ENCODE data around the gene VANGL1. TPM values are rescaled to one million over a fixed set of nuclear protein-coding genes. Genes with fewer than 3 reads are reported as not detected.

Gene VANGL1
- total RNA-seq, 1 donor from 2014 or later: 8.0 TPM

GRCh38 chr1:115669002-115669673 is 27.4 kb downstream of the VANGL1 start:
- no peak overlapping the region for H3K27ac ChIP-seq
- H3K4me3 ChIP-seq: no peak overlapping the region
- H3K27me3 ChIP-seq: no peaks in the 10 kb centered on the region
- H3K36me3 ChIP-seq: peaks cover 4 to 15% of the 10 kb centered on the region in 2 donors
- DNase-seq (ENCODE audit: low spot score in 2 of 2): no peak
- H3K9me3 ChIP-seq: no peaks in the 10 kb centered on the region
- H3K4me1 ChIP-seq: peaks cover 0 to 9% of the 10 kb centered on the region in 2 donors
- TF ChIP-seq CTCF (IDR thresholded peaks at IDR 0.05): no peak
- intact Hi-C loops (cut with DNase I): no loop called here

- H3K36me3 ChIP-seq: peaks cover 0 to 9% of the 10 kb centered on the region in 2 donors
- no peak overlapping the region for H3K27ac ChIP-seq
- H3K4me1 ChIP-seq: peaks cover 0 to 9% of the 10 kb centered on the region in 2 donors
- no peak for DNase-seq (ENCODE audit: low spot score in 2 of 2)
- no peaks in the 10 kb centered on the region for H3K27me3 ChIP-seq
- TF ChIP-seq CTCF (IDR thresholded peaks at IDR 0.05): no peak
- intact Hi-C loops (cut with DNase I): no loop called here
- H3K4me3 ChIP-seq: no peak overlapping the region
- H3K9me3 ChIP-seq: no peaks in the 10 kb centered on the region
These were observed 28.1 kb downstream of the VANGL1 start for GRCh38 chr1:115669886-115670285.

- no peaks in the 10 kb centered on the region for H3K27me3 ChIP-seq
- no peak for TF ChIP-seq CTCF (IDR thresholded peaks at IDR 0.05)
- no peaks in the 10 kb centered on the region for H3K9me3 ChIP-seq
- H3K27ac ChIP-seq: no peak overlapping the region
- H3K4me3 ChIP-seq: no peak overlapping the region
- no peak for DNase-seq (ENCODE audit: low spot score in 2 of 2)
- intact Hi-C loops (cut with DNase I): no loop called here
- peaks cover 0 to 9% of the 10 kb centered on the region in 2 donors for H3K4me1 ChIP-seq
- peaks cover 0 to 3% of the 10 kb centered on the region in 2 donors for H3K36me3 ChIP-seq
These were observed 28.9 kb downstream of the VANGL1 start for GRCh38 chr1:115670476-115671175.

GRCh38 chr1:115671176-115671934 is 29.6 kb downstream of the VANGL1 start:
- Histone ChIP-seq H3K27me3 (no peaks in the 10 kb centered on the region), H3K4me3 (no peak overlapping the region), H3K4me1 (peaks cover 0 to 9% of the 10 kb centered on the region in 2 donors), H3K36me3 (peaks cover 0 to 3% of the 10 kb centered on the region in 2 donors), H3K9me3 (no peaks in the 10 kb centered on the region), H3K27ac (no peak overlapping the region)
- intact Hi-C loops (cut with DNase I): no loop called here
- DNase-seq (ENCODE audit: low spot score in 2 of 2): no peak
- TF ChIP-seq CTCF (IDR thresholded peaks at IDR 0.05): no peak

- intact Hi-C loops (cut with DNase I): no loop called here
- H3K27me3 ChIP-seq: no peaks in the 10 kb centered on the region
- no peak overlapping the region for H3K4me3 ChIP-seq
- H3K9me3 ChIP-seq: no peaks in the 10 kb centered on the region
- peaks cover 0 to under 1% of the 10 kb centered on the region in 2 donors for H3K4me1 ChIP-seq
- peaks cover 0 to 3% of the 10 kb centered on the region in 2 donors for H3K36me3 ChIP-seq
- DNase-seq (ENCODE audit: low spot score in 2 of 2): no peak
- H3K27ac ChIP-seq: no peak overlapping the region
- TF ChIP-seq CTCF (IDR thresholded peaks at IDR 0.05): no peak
These were observed 30.6 kb downstream of the VANGL1 start for GRCh38 chr1:115672224-115673009.

Measured in ascending aorta (tissue), 2 donors.